ENCODE measurements around the gene SLC12A4.
"Not testable (repeated sequence)": the region's sequence is repeated elsewhere in the genome, so short reads cannot be mapped to it uniquely, and the experiment has no call there.

- TF ChIP-seq CTCF (IDR thresholded peaks at IDR 0.05; ENCODE audit: insufficient read depth, low read length); REST (IDR thresholded peaks at IDR 0.05; ENCODE audit: insufficient replicate concordance, low read depth); POLR2AphosphoS5 (IDR thresholded peaks at IDR 0.05; ENCODE audit: low read depth); SPI1 (IDR thresholded peaks at IDR 0.05; ENCODE audit: borderline replicate concordance, low read depth): not testable (repeated sequence)
Measured at GRCh38 chr16:67998231-67998778, 29.9 kb upstream of the SLC12A4 start.

All from HL-60 (cell line).